B cell (primary cell): ENCODE data around the gene PTPRO. TPM values are rescaled to one million over a fixed set of nuclear protein-coding genes. Genes with fewer than 3 reads are reported as not detected.

ENCODE experiments used
- ATAC-seq: fragments of 200-7000 bp; cut with Tn5 transposase; one replicate; pipeline ENCODE4 v1.10.0; 2021; ENCODE audit warnings: low read depth, mild to moderate bottlenecking, moderate number of reproducible peaks, moderate library complexity
- CTCF ChIA-PET: fragments of 350-600 bp; sonication (Branson Sonifier 250); formaldehyde crosslinking; loops from one replicate; lab custom pipeline; 2021; ENCODE audit warnings: antibody characterized with exemption, inconsistent platforms; lab: Charles Lee
- POLR2A ChIA-PET: fragments of 350-600 bp; sonication (Branson Sonifier 250); formaldehyde crosslinking; loops from one replicate; lab custom pipeline; 2021; ENCODE audit warnings: antibody characterized with exemption; lab: Charles Lee
- DNase-seq: peaks from one replicate; pipeline ENCODE4 v3.0.0; 2013
- H2AFZ ChIP-seq: 2 replicates; pipeline ENCODE4 v1.6.1; 2012; ENCODE audit warnings: mild to moderate bottlenecking, low read depth, low read length; ENCODE audit not compliant: insufficient read depth, poor library complexity, severe bottlenecking
- H3K27ac ChIP-seq, 2 donors: 1 replicate in 1 of 2; 2 replicates in 1 of 2; pipeline ENCODE4 v1.5.1; 2012 to 2013; ENCODE audit warnings: low read length in 2 of 2, mild to moderate bottlenecking in 2 of 2, moderate library complexity in 1 of 2
- H3K27me3 ChIP-seq, 4 experiments: fragments of 200-600 bp in 1 of 4; sonication (generic) in 1 of 4; replicated peaks in 1 of 4; 1 replicate in 2 of 4; 2 replicates in 2 of 4; pipeline versions ENCODE4 v1.6.1 to v1.7.0; 2013 to 2016; ENCODE audit warnings: low read length in 3 of 4, mild to moderate bottlenecking in 2 of 4, mixed read lengths in 1 of 4, moderate library complexity in 1 of 4; ENCODE audit not compliant: insufficient read depth in 4 of 4, control insufficient read depth in 3 of 4; ENCODE audit errors: control extremely low read depth in 1 of 4
- H3K36me3 ChIP-seq, 2 experiments: replicated peaks in 1 of 2; 1 replicate in 1 of 2; 2 replicates in 1 of 2; pipeline versions ENCODE4 v1.6.1 to v1.7.1; 2013; ENCODE audit warnings: low read length in 1 of 2; ENCODE audit not compliant: insufficient read depth in 2 of 2, control insufficient read depth in 1 of 2; ENCODE audit errors: control extremely low read depth in 1 of 2, extremely low read depth in 1 of 2
- H3K4me1 ChIP-seq, 2 donors: fragments of 200-600 bp in 1 of 2; sonication (generic) in 1 of 2; 1 replicate in 1 of 2; 2 replicates in 1 of 2; pipeline versions ENCODE4 v1.5.1 to v1.6.1; 2013 to 2017; ENCODE audit warnings: low read length in 2 of 2; ENCODE audit not compliant: control insufficient read depth in 2 of 2, insufficient read depth in 2 of 2
- H3K4me2 ChIP-seq: replicated peaks from 2 replicates; pipeline ENCODE3; 2012; ENCODE audit warnings: mild to moderate bottlenecking, low read depth, low read length; ENCODE audit not compliant: poor library complexity, severe bottlenecking
- H3K4me3 ChIP-seq, 5 experiments: fragments of 200-600 bp in 1 of 5; sonication (generic) in 1 of 5; 1 replicate in 3 of 5; 2 replicates in 2 of 5; pipeline versions ENCODE4 v1.5.1 to v1.7.0; 2011 to 2016; ENCODE audit warnings: low read length in 4 of 5, mild to moderate bottlenecking in 4 of 5, low read depth in 2 of 5, control low read depth in 1 of 5, moderate library complexity in 1 of 5; ENCODE audit not compliant: insufficient read depth in 1 of 5; ENCODE audit errors: control extremely low read depth in 1 of 5, extremely low read depth in 1 of 5
- H3K79me2 ChIP-seq: fragments of 200-600 bp; sonication (generic); one replicate; pipeline ENCODE4 v1.6.0; 2016; ENCODE audit warnings: low read length; ENCODE audit not compliant: control insufficient read depth, insufficient read depth
- H3K9ac ChIP-seq: fragments of 200-600 bp; sonication (generic); 2 replicates; pipeline ENCODE4 v1.6.1; 2017; ENCODE audit warnings: mild to moderate bottlenecking, low read length, moderate library complexity
- H3K9me3 ChIP-seq, 3 donors: one replicate each; pipeline versions ENCODE4 v1.6.1 to v1.7.1; 2013; ENCODE audit warnings: low read length in 2 of 3; ENCODE audit not compliant: control insufficient read depth in 2 of 3, insufficient read depth in 1 of 3; ENCODE audit errors: control extremely low read depth in 1 of 3
- H4K20me1 ChIP-seq: 2 replicates; pipeline ENCODE4 v1.6.0; 2012; ENCODE audit warnings: mild to moderate bottlenecking, low read length; ENCODE audit not compliant: insufficient read depth, control insufficient read depth, poor library complexity, severe bottlenecking
- H3K27ac Mint-ChIP-seq: one replicate; pipeline ENCODE4 v1.8.0; 2021; ENCODE audit warnings: mixed read lengths
- H3K27me3 Mint-ChIP-seq: one replicate; pipeline ENCODE4 v1.8.0; 2021; ENCODE audit warnings: mixed read lengths
- H3K4me1 Mint-ChIP-seq: one replicate; pipeline ENCODE4 v1.8.0; 2021; ENCODE audit warnings: mixed read lengths
- H3K4me3 Mint-ChIP-seq: one replicate; pipeline ENCODE4 v1.8.0; 2021; ENCODE audit warnings: mixed read lengths
- H3K9me3 Mint-ChIP-seq: one replicate; pipeline ENCODE4 v1.8.0; 2022; ENCODE audit warnings: mixed read lengths; ENCODE audit not compliant: insufficient read depth
- EZH2 ChIP-seq: IDR thresholded peaks from 2 replicates; pipeline ENCODE4 v1.6.1; 2012; ENCODE audit warnings: borderline replicate concordance, low read depth, mild to moderate bottlenecking, moderate library complexity, low read length; ENCODE audit not compliant: insufficient read depth, poor library complexity, severe bottlenecking
- WGBS: methylation state at CpG from one replicate; pipeline ENCODE4 v1.1.5; 2013; ENCODE audit warnings: missing lambda C conversion rate; ENCODE audit not compliant: insufficient coverage; 5-methylcytosine and 5-hydroxymethylcytosine counted together
- intact Hi-C: fragments of 100-400 bp; cut with micrococcal nuclease; formaldehyde crosslinking; loops from one replicate; pipeline ENCODE4 v1.10.0; 2022
- polyA plus RNA-seq: library from polyadenylated mRNA; depleted of rRNA; stranded (reverse); fragments of >200 nt; gene quantifications from 2 replicates; pipeline ENCODE4 v1.2.3, GENCODE V29; 2012
- total RNA-seq, 2 donors: library from RNA; stranded (reverse); fragments of 120-200 nt in 1 of 2; gene quantifications; 1 replicate in 1 of 2; 2 replicates in 1 of 2; pipeline versions ENCODE4 v1.2.3 to v1.2.4, GENCODE V29; 2013 to 2022
- TF ChIP-seq, protein P1 (sequence below): fragments of 200-600 bp; IDR thresholded peaks from one replicate; pipeline ENCODE4 v1.8.0; 2022; ENCODE audit warnings: antibody characterized with exemption, mild to moderate bottlenecking

PTPRO gene
- total and polyA plus RNA-seq, 2 donors (not counting 1 experiment from before 2014, with no cell fraction given): 23.1 to 23.6 TPM

DNA sequence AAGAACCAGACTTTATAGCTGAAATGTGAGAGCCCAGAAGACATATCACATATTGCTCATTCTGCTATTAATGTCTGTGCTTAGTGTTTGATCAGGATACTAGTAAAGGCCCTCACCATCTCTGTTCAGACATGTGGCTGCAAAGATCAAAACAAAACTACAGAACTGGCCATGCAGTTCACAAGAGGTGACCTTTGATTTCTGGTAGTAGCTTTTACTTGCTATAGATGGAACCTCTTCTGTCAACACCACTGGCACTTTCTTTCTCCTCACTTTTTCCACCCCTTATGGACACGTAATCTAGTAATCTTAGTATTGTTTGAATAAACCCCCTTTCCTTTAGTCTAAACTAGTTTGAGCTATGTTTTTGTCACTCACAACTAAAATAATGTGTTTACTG is 252.0 kb downstream of the PTPRO start:
- POLR2A ChIA-PET: no interaction called here
- no peaks in the 10 kb centered on the region for H3K9me3 Mint-ChIP-seq
- no peak overlapping the region for H3K4me3 ChIP-seq
- H3K4me1 ChIP-seq: peaks cover 23% of the 10 kb centered on the region in 2 donors
- no peaks in the 10 kb centered on the region for H3K9me3 ChIP-seq
- no peak for DNase-seq
- no peak overlapping the region for H3K9ac ChIP-seq
- no peak overlapping the region for H3K27ac Mint-ChIP-seq
- ATAC-seq: no peak
- intact Hi-C loops: loop anchor here (5.0 to 10.0 kb wide), 2 partner anchors 210 to 802 kb away; partner anchors contain the start of gene EPS8
- H3K36me3 ChIP-seq: peaks cover 3 to 21% of the 10 kb centered on the region in 2 experiments
- H3K4me3 Mint-ChIP-seq: no peak overlapping the region
- H3K4me1 Mint-ChIP-seq: peaks cover 22% of the 10 kb centered on the region
- no peaks in the 10 kb centered on the region for H4K20me1 ChIP-seq
- no peaks in the 10 kb centered on the region for H3K27me3 Mint-ChIP-seq
- TF ChIP-seq, protein P1, sequence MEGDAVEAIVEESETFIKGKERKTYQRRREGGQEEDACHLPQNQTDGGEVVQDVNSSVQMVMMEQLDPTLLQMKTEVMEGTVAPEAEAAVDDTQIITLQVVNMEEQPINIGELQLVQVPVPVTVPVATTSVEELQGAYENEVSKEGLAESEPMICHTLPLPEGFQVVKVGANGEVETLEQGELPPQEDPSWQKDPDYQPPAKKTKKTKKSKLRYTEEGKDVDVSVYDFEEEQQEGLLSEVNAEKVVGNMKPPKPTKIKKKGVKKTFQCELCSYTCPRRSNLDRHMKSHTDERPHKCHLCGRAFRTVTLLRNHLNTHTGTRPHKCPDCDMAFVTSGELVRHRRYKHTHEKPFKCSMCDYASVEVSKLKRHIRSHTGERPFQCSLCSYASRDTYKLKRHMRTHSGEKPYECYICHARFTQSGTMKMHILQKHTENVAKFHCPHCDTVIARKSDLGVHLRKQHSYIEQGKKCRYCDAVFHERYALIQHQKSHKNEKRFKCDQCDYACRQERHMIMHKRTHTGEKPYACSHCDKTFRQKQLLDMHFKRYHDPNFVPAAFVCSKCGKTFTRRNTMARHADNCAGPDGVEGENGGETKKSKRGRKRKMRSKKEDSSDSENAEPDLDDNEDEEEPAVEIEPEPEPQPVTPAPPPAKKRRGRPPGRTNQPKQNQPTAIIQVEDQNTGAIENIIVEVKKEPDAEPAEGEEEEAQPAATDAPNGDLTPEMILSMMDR: no peak
- no peak for TF ChIP-seq EZH2
- no peak overlapping the region for H2AFZ ChIP-seq
- H3K27me3 ChIP-seq: no peaks in the 10 kb centered on the region
- no CpG with 5 or more reads among the region's 1 CpG for WGBS
- H3K79me2 ChIP-seq: no peaks in the 10 kb centered on the region
- CTCF ChIA-PET: interaction anchor here (1.0 to 7.3 kb wide), 5 partner anchors 11 to 42 kb away, joined by 5 to 106 read pairs (median 9); no protein-coding TSS in a partner anchor
- no peak overlapping the region for H3K4me2 ChIP-seq
- no peak overlapping the region for H3K27ac ChIP-seq

DNA sequence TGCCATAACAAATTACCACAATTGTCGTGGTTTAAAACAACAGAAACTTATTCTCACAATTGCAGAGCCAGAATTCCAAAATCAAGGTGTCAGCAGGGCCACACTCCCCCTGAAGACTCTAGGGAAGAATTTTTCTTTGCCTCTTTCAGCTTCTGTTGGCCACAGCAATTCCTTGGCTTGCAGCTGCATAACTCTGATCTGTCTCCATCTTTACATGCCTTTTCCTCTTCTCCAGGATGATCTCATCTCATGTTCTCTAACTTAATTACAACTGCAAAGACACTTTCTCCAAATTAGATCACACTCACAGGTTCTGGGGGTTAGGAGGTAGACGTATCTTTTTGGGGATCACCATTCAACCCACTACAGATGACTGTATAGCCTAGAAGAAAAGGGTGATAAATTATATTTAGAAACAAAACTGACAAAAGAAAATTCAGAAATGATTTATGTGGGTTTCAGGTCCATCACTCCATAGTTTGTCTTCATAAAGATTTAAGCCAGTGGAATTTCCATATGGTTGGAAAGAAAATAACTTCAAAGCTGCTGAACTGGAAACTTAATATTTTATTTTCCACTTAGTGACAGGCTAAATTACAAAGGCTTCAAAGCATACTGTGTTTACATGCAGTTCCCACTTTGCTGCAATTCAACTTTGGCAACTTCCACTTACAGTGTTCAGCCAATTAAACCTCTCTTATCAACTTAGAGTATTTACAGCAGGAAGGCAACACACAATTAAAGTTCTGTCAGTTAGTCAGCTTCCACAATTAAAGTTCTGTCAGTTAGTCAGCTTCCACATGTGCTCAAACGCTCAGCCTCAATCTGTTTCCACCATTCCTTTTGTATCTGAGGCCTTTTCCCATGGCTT is 253.6 kb downstream of the PTPRO start:
- Histone ChIP-seq H3K9me3 (no peaks in the 10 kb centered on the region), H3K4me3 (no peak overlapping the region), H3K79me2 (no peaks in the 10 kb centered on the region), H2AFZ (no peak overlapping the region), H3K9ac (no peak overlapping the region), H3K4me2 (no peak overlapping the region), H3K4me1 (peaks cover 7 to 9% of the 10 kb centered on the region in 2 donors), H3K36me3 (peaks cover 3 to 35% of the 10 kb centered on the region in 2 experiments), H4K20me1 (no peaks in the 10 kb centered on the region), H3K27ac (no peak overlapping the region), H3K27me3 (no peaks in the 10 kb centered on the region)
- ATAC-seq: no peak
- no peak overlapping the region for H3K4me3 Mint-ChIP-seq
- no peaks in the 10 kb centered on the region for H3K9me3 Mint-ChIP-seq
- peaks cover 6% of the 10 kb centered on the region for H3K4me1 Mint-ChIP-seq
- CTCF ChIA-PET: interaction anchor here (1.8 to 7.3 kb wide), 3 partner anchors 10 to 44 kb away, joined by 9 to 106 read pairs (median 24); no protein-coding TSS in a partner anchor
- POLR2A ChIA-PET: no interaction called here
- TF ChIP-seq, protein P1: no peak
- no peak for TF ChIP-seq EZH2
- intact Hi-C loops: loop anchor here (10.0 kb wide), 1 partner anchor 209 kb away; the partner anchor contains the start of gene EPS8
- H3K27ac Mint-ChIP-seq: no peak overlapping the region
- no peaks in the 10 kb centered on the region for H3K27me3 Mint-ChIP-seq
- DNase-seq: no peak
- 100% methylated on average over 1 of the region's 3 CpGs for WGBS
